ENCODE data around the gene WRAP53. TPM values are rescaled to one million over a fixed set of nuclear protein-coding genes. Genes with fewer than 3 reads are reported as not detected.
A peak's percentile ranks its signal among the peaks of the same experiment; 100 is the strongest.

Gene WRAP53
- total and polyA plus RNA-seq, 4 donors = 4.9 to 17.9 (median 15.5) TPM

GRCh38 chr17:7729816-7730215, 41.5 kb downstream of the WRAP53 start:
- Histone ChIP-seq H3K27ac (ENCODE audit: low read depth, low read length) (no peak overlapping the region), H3K9me3 (ENCODE audit: control insufficient read depth, insufficient read depth, low read length) (no peaks in the 10 kb centered on the region), H3K4me1 (ENCODE audit: control insufficient read depth, insufficient read depth, low read length) (no peaks in the 10 kb centered on the region), H3K36me3 (ENCODE audit: control insufficient read depth, insufficient read depth, low read length) (no peaks in the 10 kb centered on the region), H3K4me3 (ENCODE audit: low read depth, low read length) (no peak overlapping the region), H3K27me3 (ENCODE audit: control insufficient read depth, insufficient read depth, low read length) (no peaks in the 10 kb centered on the region)
- no peak for DNase-seq (ENCODE audit: low read depth in 4 of 6, low spot score in 6 of 6)
- WGBS (ENCODE audit: insufficient coverage) = 0% methylated on average over 1 of the region's 1 CpG

GRCh38 chr17:7732981-7733539, 44.8 kb downstream of the WRAP53 start:
- H3K27me3 ChIP-seq (ENCODE audit: control insufficient read depth, insufficient read depth, low read length) = peaks cover 3% of the 10 kb centered on the region
- WGBS (ENCODE audit: insufficient coverage) = 96% methylated on average over 9 of the region's 14 CpGs
- no peaks in the 10 kb centered on the region for H3K4me1 ChIP-seq (ENCODE audit: control insufficient read depth, insufficient read depth, low read length)
- no peak overlapping the region for H3K27ac ChIP-seq (ENCODE audit: low read depth, low read length)
- no peaks in the 10 kb centered on the region for H3K36me3 ChIP-seq (ENCODE audit: control insufficient read depth, insufficient read depth, low read length)
- H3K9me3 ChIP-seq (ENCODE audit: control insufficient read depth, insufficient read depth, low read length) = no peaks in the 10 kb centered on the region
- no peak for DNase-seq (ENCODE audit: low read depth in 4 of 6, low spot score in 6 of 6)
- H3K4me3 ChIP-seq (ENCODE audit: low read depth, low read length) = no peak overlapping the region

GRCh38 chr17:7737601-7738000, 49.3 kb downstream of the WRAP53 start:
- Histone ChIP-seq H3K9me3 (ENCODE audit: control insufficient read depth, insufficient read depth, low read length) (no peaks in the 10 kb centered on the region), H3K36me3 (ENCODE audit: control insufficient read depth, insufficient read depth, low read length) (peaks cover 7% of the 10 kb centered on the region), H3K27ac (ENCODE audit: low read depth, low read length) (no peak overlapping the region), H3K4me3 (ENCODE audit: low read depth, low read length) (no peak overlapping the region), H3K4me1 (ENCODE audit: control insufficient read depth, insufficient read depth, low read length) (no peaks in the 10 kb centered on the region), H3K27me3 (ENCODE audit: control insufficient read depth, insufficient read depth, low read length) (peaks cover 3% of the 10 kb centered on the region)
- WGBS (ENCODE audit: insufficient coverage) = 96% methylated on average over 5 of the region's 5 CpGs
- DNase-seq (ENCODE audit: low read depth in 4 of 6, low spot score in 6 of 6) = no peak

GRCh38 chr17:7739746-7740145, 51.5 kb downstream of the WRAP53 start:
- no peak for DNase-seq (ENCODE audit: low read depth in 4 of 6, low spot score in 6 of 6)
- no peaks in the 10 kb centered on the region for H3K4me1 ChIP-seq (ENCODE audit: control insufficient read depth, insufficient read depth, low read length)
- 93% methylated on average over 9 of the region's 14 CpGs for WGBS (ENCODE audit: insufficient coverage)

GRCh38 chr17:7740481-7741001, 52.3 kb downstream of the WRAP53 start:
- 70% methylated on average over 42 of the region's 42 CpGs for WGBS (ENCODE audit: insufficient coverage)
- H3K4me3 ChIP-seq (ENCODE audit: low read depth, low read length) = no peak overlapping the region

More at GRCh38 chr17:7739746-7740145, 51.5 kb downstream of the WRAP53 start:
- Histone ChIP-seq H3K4me3 (ENCODE audit: low read depth, low read length) (no peak overlapping the region), H3K27ac (ENCODE audit: low read depth, low read length) (no peak overlapping the region), H3K9me3 (ENCODE audit: control insufficient read depth, insufficient read depth, low read length) (no peaks in the 10 kb centered on the region), H3K27me3 (ENCODE audit: control insufficient read depth, insufficient read depth, low read length) (peaks cover 3% of the 10 kb centered on the region), H3K36me3 (ENCODE audit: control insufficient read depth, insufficient read depth, low read length) (peaks cover 7% of the 10 kb centered on the region)

GRCh38 chr17:7742729-7743128, 54.5 kb downstream of the WRAP53 start:
- no peaks in the 10 kb centered on the region for H3K9me3 ChIP-seq (ENCODE audit: control insufficient read depth, insufficient read depth, low read length)
- H3K4me3 ChIP-seq (ENCODE audit: low read depth, low read length) = no peak overlapping the region
- H3K4me1 ChIP-seq (ENCODE audit: control insufficient read depth, insufficient read depth, low read length) = no peaks in the 10 kb centered on the region
- H3K27me3 ChIP-seq (ENCODE audit: control insufficient read depth, insufficient read depth, low read length) = no peaks in the 10 kb centered on the region
- whole genome bisulfite sequencing (ENCODE audit: insufficient coverage) = 92% methylated on average over 6 of the region's 10 CpGs
- DNase-seq (ENCODE audit: low read depth in 4 of 6, low spot score in 6 of 6) = no peak
- H3K27ac ChIP-seq (ENCODE audit: low read depth, low read length) = no peak overlapping the region
- H3K36me3 ChIP-seq (ENCODE audit: control insufficient read depth, insufficient read depth, low read length) = peaks cover 7% of the 10 kb centered on the region

More at GRCh38 chr17:7740481-7741001, 52.3 kb downstream of the WRAP53 start:
- DNase-seq (ENCODE audit: low read depth in 4 of 6, low spot score in 6 of 6) = no peak
- peaks cover 7% of the 10 kb centered on the region for H3K36me3 ChIP-seq (ENCODE audit: control insufficient read depth, insufficient read depth, low read length)
- peaks cover 3% of the 10 kb centered on the region for H3K27me3 ChIP-seq (ENCODE audit: control insufficient read depth, insufficient read depth, low read length)
- no peak overlapping the region for H3K27ac ChIP-seq (ENCODE audit: low read depth, low read length)
- no peaks in the 10 kb centered on the region for H3K9me3 ChIP-seq (ENCODE audit: control insufficient read depth, insufficient read depth, low read length)
- no peaks in the 10 kb centered on the region for H3K4me1 ChIP-seq (ENCODE audit: control insufficient read depth, insufficient read depth, low read length)

GRCh38 chr17:7744416-7744815, 56.1 kb downstream of the WRAP53 start:
- no peak for DNase-seq (ENCODE audit: low read depth in 4 of 6, low spot score in 6 of 6)
- 81% methylated on average over 8 of the region's 8 CpGs for WGBS (ENCODE audit: insufficient coverage)
- Histone ChIP-seq H3K9me3 (ENCODE audit: control insufficient read depth, insufficient read depth, low read length) (no peaks in the 10 kb centered on the region), H3K4me1 (ENCODE audit: control insufficient read depth, insufficient read depth, low read length) (no peaks in the 10 kb centered on the region), H3K27ac (ENCODE audit: low read depth, low read length) (no peak overlapping the region), H3K4me3 (ENCODE audit: low read depth, low read length) (no peak overlapping the region), H3K27me3 (ENCODE audit: control insufficient read depth, insufficient read depth, low read length) (no peaks in the 10 kb centered on the region), H3K36me3 (ENCODE audit: control insufficient read depth, insufficient read depth, low read length) (peaks cover 7% of the 10 kb centered on the region)

GRCh38 chr17:7745748-7746470, 57.6 kb downstream of the WRAP53 start:
- no peak for DNase-seq (ENCODE audit: low read depth in 4 of 6, low spot score in 6 of 6)
- Histone ChIP-seq H3K4me1 (ENCODE audit: control insufficient read depth, insufficient read depth, low read length) (no peaks in the 10 kb centered on the region), H3K27me3 (ENCODE audit: control insufficient read depth, insufficient read depth, low read length) (no peaks in the 10 kb centered on the region), H3K36me3 (ENCODE audit: control insufficient read depth, insufficient read depth, low read length) (peaks cover under 1% of the 10 kb centered on the region), H3K27ac (ENCODE audit: low read depth, low read length) (no peak overlapping the region), H3K9me3 (ENCODE audit: control insufficient read depth, insufficient read depth, low read length) (no peaks in the 10 kb centered on the region), H3K4me3 (ENCODE audit: low read depth, low read length) (no peak overlapping the region)
- WGBS (ENCODE audit: insufficient coverage) = 60% methylated on average over 3 of the region's 7 CpGs

GRCh38 chr17:7747635-7748071, 59.4 kb downstream of the WRAP53 start:
- DNase-seq (ENCODE audit: low read depth in 4 of 6, low spot score in 6 of 6) = peak in 1 of 6 donors; percentile 48
- WGBS (ENCODE audit: insufficient coverage) = 75% methylated on average over 1 of the region's 4 CpGs
- no peaks in the 10 kb centered on the region for H3K36me3 ChIP-seq (ENCODE audit: control insufficient read depth, insufficient read depth, low read length)
- H3K27me3 ChIP-seq (ENCODE audit: control insufficient read depth, insufficient read depth, low read length) = no peaks in the 10 kb centered on the region
- no peaks in the 10 kb centered on the region for H3K4me1 ChIP-seq (ENCODE audit: control insufficient read depth, insufficient read depth, low read length)
- no peaks in the 10 kb centered on the region for H3K9me3 ChIP-seq (ENCODE audit: control insufficient read depth, insufficient read depth, low read length)
- H3K4me3 ChIP-seq (ENCODE audit: low read depth, low read length) = no peak overlapping the region
- H3K27ac ChIP-seq (ENCODE audit: low read depth, low read length) = no peak overlapping the region

All from spinal cord (tissue), 10 donors.